HG02885 (cell line): Measurements from ENCODE around the gene NDUFV1.
"Not testable (repeated sequence)": the region's sequence is repeated elsewhere in the genome, so short reads cannot be mapped to it uniquely, and the experiment has no call there.

ENCODE experiments used
- ATAC-seq: cut with Tn5 transposase; IDR thresholded peaks from one replicate; pipeline ENCODE4 v1.9.1; 2021; ENCODE audit warnings: mild to moderate bottlenecking; ENCODE audit not compliant: unreplicated experiment, poor library complexity

The NDUFV1 gene

DNA sequence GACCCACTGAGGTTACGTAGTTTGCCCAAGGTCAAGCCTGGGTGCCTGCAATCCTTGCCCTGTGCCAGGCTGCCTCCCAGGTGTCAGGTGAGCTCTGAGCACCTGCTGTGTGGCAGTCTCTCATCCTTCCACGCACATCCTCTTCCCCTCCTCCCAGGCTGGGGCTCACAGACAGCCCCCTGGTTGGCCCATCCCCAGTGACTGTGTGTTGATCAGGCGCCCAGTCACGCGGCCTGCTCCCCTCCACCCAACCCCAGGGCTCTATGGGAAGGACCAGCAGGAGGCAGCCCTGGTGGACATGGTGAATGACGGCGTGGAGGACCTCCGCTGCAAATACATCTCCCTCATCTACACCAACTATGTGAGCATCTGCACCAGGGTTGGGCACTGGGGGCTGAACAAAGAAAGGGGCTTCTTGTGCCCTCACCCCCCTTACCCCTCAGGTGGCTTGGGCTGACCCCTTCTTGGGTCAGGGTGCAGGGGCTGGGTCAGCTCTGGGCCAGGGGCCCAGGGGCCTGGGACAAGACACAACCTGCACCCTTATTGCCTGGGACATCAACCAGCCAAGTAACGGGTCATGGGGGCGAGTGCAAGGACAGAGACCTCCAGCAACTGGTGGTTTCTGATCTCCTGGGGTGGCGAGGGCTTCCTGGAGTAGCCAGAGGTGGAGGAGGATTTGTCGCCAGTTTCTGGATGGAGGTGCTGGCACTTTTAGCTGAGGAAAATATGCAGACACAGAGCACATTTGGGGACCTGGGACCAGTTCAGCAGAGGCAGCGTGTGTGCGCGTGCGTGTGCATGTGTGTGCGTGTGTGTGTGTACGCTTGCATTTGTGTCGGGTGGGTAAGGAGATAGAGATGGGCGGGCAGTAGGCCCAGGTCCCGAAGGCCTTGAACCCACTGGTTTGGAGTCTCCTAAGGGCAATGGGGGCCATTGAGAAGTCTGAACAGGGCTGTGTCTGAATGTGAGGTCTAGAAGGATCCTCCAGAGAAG, 21.6 kb upstream of the NDUFV1 start:
- ATAC-seq: no peak

DNA sequence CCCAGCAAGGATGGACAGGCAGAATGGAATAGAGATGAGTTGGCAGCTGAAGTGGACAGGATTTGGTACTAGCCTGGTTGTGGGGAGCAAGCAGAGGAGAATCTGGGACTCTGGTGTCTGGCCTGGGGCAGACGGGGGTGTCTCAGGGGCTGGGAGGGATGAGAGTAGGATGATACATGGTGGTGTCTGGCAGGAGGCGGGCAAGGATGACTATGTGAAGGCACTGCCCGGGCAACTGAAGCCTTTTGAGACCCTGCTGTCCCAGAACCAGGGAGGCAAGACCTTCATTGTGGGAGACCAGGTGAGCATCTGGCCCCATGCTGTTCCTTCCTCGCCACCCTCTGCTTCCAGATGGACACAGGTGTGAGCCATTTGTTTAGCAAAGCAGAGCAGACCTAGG, 20.8 kb upstream of the NDUFV1 start:
- ATAC-seq: no peak

DNA sequence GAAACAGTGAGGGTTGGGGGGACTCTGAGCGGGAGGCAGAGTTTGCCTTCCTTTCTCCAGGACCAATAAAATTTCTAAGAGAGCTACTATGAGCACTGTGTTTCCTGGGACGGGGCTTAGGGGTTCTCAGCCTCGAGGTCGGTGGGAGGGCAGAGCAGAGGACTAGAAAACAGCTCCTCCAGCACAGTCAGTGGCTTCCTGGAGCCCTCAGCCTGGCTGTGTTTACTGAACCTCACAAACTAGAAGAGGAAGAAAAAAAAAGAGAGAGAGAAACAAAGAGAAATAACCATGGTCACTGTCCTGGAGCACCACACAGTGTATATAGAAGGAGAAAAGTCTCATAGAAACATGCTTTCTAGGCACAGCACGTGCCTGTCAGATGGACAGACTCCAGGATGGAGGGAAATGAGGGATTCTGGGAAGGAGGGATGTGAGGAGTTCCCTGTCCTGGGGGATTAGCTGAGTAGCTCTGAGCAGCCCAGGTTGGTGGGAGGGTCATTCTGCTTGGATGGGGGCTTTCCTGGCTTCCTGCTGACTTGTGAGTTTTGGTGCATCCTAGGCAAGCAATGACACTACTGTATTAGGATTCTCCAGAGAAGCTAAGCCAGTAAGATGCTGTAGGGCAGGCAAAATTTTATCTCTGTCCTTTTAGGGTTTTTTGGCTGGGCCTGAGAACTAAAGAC, 20.0 kb upstream of the NDUFV1 start:
- no peak for ATAC-seq

DNA sequence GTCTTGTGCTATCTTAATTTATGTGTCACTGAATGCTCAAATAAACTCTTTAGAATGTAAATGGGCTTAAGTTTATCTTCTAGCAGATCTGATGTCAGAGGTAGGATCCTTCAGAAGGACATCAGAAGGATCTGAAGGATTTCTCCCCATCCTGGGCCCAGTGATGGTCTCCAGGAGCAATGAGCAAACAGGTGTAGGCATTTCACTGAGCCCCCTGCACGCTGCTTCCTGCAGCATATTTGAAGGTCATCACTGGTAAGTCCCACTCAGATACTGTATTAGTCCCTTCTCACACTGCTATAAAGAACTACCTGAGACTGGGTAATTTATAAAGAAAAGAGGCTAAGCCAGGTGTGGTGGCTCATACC, 18.6 kb upstream of the NDUFV1 start:
- ATAC-seq: peak; percentile 14

DNA sequence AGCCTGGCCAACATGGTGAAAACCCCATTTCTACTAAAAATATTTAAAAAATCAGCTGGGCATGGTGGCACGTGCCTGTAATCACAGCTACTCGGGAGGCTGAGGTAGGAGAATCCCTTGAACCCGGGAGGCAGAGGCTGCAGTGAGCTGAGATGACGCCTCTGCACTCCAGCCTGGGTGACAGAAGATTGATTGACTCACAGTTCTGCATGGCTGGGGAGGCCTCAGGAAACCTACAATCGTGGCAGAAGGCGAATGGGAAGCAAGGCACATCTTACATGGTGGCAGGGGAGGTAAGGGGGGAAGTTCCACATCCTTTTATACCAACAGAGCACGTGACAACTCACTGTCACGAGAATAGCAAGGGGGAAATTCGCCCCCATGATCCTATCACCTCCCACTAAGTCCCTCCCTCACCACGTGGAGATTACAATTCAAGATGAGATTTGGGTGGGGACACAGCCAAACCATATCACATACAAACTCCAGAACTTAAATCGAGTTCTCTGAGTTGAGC, 17.8 kb upstream of the NDUFV1 start:
- not testable (repeated sequence) for ATAC-seq

DNA sequence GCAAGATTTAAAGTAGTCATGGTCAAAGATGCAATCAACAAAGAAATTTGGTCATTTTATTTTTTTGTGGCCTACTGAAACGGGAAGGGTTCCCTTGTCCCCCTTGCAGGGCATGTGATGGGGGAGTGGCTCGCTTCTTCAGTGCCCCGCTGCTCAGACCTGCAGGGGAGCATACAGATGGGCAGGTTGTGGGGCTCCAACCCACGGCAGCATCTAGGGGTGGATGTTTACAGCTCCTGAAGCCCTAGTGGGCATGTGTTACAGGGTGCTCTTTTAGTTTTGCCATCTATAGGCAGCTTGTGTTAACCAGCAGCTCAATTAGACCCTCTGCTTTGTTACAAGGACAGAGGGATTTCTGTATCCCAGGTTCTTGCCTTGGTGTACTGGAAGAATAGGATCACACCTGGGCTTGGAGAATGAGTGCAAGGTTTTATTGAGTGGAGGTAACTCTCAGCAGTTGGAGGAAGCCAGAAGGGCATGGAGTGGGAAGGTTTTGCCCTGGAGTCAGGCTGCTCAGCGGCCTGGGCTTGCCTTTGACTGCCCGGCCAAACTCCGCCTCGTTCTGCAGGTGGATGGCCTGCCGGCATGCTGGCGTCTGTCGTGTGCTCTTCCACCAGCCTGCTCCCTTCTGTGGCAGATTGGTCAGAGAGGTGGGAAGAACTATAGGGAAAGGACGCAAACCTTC, 13.7 kb upstream of the NDUFV1 start:
- no peak for ATAC-seq

DNA sequence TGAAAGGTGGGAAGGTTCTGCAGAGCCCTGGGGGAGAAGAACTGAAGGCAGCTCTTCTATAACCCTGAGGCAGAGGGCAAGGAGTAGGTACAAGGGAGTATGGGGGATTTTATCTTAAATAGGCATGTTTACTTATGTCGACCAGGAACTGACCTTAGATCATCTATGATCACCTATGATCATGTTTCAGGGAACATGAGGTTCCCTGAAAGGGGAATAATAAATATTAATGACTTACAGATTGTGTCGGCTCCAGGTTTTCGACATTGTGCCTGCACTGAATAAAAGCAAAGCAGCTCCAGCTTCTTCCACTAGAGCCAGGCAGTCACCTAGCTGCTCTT, 13.2 kb upstream of the NDUFV1 start:
- ATAC-seq: no peak

DNA sequence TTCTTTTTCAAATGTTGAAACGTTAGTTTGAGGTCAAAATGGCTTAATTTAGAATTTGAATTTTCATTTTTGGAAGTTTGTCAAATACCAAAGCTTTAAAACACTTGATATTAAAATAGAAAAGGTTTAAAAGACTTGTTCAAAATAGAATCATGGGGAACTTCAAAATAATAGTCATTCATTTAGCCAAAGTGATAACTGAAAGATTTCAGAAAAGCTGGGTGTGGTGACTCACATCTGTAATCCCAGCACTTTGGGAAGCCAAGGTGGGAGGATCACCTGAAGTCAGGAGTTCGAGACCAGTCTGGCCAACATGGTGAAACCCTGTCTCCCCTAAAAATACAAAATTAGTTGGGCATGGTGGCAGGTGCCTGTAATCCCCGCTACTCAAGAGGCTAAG, 12.3 kb upstream of the NDUFV1 start:
- ATAC-seq: no peak

DNA sequence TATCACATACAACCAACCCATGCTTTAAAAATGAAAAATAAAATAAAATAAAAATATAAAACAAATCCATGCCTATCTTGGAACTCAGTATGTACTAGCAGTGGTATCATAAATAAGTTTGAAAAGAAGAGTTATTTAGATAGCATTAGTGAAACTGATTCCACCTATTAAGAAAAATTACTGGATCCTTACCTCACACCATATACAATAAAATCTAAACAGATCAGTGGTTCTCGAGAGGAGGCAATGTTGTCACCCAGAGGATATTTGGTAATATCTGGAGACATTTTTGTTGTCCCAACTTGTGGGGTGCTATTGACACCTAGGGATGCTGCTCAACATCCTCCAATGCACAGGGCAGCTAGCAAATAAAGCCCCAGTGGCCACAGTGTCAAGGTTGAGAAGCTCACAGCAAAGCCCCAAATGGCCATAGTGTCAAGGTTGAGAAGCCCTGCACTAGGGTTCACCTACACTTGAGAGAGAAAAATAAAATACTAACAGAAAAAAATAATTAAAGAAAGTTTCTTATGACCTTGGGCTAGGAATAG, 9.9 kb upstream of the NDUFV1 start:
- no peak for ATAC-seq

DNA sequence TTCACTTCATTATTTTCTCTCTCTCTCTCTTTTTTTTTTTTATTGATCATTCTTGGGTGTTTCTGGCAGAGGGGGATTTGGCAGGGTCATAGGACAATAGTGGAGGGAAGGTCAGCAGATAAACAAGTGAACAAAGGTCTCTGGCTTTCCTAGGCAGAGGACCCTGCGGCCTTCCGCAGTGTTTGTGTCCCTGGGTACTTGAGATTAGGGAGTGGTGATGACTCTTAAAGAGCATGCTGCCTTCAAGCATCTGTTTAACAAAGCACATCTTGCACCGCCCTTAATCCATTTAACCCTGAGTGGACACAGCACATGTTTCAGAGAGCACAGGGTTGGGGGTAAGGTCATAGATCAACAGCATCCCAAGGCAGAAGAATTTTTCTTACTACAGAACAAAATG, 9.3 kb upstream of the NDUFV1 start:
- not testable (repeated sequence) for ATAC-seq

DNA sequence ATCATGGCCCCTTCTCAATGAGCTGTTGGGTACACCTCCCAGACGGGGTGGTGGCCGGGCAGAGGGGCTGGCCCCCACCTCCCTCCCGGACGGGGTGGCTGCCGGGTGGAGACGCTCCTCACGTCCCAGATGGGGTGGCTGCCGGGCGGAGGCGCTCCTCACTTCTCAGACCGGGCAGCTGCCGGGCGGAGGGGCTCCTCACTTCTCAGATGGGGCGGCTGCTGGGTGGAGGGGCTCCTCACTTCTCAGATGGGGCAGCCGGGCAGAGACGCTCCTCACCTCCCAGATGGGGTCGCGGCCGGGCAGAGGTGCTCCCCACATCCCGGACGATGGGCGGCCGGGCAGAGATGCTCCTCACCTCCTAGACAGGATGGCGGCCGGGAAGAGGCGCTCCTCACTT, 8.8 kb upstream of the NDUFV1 start:
- ATAC-seq: not testable (repeated sequence)

DNA sequence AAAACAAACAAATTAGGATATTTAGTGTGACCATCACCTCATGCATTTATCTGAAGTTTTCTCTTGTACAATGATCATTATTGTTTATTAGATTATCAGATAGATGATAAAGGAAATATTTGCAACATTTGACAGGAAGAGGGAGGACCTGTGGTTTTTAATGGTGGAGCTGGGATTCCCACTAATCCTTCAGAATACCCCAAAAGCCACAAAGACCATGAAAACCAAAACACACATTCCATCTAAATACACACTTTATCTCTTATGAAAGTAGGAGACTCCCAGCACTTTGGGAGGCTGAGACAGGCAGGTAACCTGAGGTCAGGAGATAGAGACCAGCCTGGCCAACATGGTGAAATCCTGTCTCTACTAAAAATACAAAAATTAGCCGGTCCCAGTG, 7.6 kb upstream of the NDUFV1 start:
- no peak for ATAC-seq

DNA sequence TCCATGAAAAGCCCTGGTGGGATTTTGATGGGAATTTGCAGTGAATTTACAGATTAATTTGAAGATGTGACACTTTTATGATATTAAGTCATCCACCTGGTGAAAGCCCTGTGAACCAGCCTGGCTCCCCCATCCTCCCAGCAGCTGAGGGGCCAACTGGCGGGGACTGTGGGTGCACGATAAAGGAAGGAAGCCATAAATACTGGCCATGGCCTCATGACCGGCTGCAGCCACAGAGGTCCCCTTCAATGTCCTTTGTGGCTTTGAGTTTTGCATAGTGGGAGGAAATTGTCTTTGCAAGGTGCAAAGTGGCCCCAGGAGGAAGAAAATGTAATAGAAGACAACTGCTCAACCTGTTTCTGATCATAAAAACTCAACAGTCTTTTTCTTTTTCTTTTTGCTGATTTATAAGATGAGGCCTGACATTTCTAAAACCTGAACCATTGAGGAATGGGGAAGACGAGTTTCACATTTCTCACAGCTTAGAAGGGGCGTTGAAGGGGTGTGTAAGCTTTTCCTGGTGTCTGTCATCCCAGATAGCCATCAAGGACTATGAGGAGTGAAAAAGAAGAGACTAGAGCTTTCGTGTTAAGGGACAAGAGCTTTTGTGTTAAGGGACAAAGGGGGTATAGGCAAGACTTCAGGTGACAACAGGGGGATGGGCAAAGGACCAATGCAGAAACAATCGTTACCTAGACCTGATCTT, 6.3 kb upstream of the NDUFV1 start:
- ATAC-seq: peak; percentile 53

DNA sequence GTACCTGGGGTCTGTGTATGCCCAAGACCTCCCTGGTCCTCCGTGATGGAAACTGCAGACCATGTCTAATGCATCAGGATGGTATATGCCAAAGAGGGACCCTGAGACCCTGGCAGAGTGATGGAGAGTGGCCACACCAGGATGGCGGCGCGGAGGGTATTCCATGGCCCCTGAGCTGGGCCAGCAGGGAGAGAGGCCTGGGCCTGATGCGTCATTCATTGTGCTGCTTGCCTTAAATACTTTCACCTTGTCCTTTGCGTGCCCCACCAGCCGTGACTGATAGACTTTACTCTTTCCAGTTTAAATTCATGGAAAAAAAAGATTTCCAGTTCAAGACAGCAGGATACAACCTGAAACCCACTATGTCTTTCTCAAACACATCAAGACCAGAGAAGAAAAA, 5.6 kb upstream of the NDUFV1 start:
- ATAC-seq: no peak

DNA sequence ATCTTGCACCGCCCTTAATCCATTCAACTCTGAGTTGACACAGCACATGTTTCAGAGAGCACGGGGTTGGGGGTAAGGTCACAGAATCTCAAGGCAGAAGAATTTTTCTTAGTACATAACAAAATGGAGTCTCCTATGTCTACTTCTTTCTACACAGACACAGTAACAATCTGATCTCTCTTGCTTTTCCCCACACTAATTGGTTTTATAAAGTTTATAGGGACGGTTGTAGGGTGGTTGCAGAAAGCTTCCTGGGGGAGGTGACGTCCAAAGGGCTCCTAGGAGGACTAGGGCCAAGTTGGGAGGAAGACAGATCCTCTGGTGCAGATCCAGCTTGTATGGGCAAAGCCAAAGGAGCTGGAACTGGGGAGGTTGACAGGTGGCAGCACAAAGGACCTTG, 2.6 kb upstream of the NDUFV1 start:
- not testable (repeated sequence) for ATAC-seq

DNA sequence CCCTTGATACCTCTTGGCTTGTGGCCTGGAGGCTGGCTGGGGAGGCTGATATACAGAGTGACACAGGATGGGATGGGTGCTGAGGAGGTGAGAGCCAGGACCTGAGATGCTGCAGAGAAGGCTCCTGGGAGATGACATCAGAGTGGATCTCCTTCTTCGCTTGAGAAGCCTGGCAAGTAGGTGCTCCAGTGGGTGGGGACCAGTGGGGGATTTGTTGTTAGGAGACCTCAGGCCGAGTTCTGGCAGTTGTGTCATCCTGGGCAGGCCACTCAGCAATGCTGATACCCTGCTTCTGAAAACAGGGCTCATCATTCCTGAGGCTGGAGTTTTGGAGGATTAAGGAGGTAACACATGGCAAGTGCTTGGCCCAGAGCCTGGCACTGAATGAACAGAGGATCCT, 1.9 kb upstream of the NDUFV1 start:
- ATAC-seq: no peak

DNA sequence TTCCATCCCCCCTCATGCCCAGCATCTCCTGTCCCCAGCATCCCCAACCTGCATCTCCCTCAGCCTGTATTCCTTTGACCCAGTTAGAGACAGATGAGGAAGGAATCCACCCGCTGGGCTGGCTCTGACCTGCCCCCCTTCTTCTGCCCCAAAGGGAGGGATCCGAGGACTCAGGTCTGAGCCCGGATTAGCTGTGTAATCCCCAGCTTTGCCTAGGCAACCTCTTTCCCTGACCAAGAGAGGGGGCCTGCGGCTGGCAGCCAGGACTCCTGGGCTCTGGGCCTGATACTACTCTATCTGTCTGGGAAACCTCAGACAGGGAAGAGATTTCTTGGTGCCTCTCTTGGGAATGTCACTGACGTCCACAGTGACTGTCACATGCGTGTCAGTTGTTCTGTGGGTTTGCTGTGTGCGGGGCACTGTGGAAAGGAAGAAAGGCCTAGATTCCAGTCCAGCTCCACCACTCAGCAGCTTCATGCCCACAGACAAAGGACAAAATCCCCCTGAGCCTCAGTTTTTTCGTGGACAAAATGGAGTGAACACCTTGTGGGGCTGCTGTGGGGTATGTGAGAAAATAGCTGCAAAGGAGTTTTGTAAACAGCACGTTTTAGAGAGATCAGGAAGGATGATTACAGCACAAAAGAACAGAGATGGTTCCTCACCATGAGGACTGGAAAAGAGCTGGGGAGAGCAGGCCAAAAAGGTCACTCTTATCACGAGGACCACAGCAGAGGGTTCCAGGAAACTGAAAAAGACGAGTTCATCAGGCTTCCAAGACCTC, 1.3 kb upstream of the NDUFV1 start:
- no peak for ATAC-seq

DNA sequence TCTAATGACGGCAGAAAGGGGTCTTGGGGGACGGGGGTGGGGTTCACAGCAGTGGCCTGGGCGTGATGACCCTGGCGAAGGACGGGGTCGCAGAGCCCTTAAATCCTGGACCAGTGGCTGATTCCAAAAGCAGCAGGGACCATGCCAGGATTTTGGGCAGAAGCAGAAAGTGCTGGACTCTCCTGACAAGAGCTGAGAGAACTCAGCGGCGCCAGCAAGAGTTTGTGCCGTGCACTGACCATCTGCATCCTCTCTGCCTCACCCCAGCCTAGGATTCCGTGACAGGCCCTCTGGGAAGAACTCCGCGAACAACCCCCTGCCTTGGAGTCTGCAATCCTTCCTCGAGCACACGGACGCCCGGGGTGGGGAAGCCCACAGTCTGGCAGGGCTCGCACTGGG, 644 bp upstream of the NDUFV1 start:
- no peak for ATAC-seq

DNA sequence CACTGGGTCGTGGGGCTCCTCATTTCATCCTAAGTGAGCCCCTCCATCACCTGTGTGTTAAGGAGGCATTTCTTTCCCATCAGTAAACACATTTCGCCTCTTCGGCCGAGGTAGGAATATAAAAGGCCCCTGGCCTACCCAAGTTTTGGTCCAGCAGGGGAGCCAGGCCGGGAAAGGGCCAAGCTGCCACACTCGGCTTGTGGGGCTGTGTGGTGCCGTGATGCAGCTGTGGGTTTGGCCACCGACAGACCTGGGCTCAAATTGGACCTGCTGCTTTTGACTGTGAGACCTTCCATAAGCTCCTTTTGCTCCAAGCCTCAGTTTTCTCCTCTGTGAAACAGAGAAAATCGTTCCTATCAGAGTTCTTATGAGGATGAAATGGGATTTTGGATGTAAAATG, 771 bp downstream of the NDUFV1 start:
- no peak for ATAC-seq
